ENCODE data around the gene MSI2. TPM values are rescaled to one million over a fixed set of nuclear protein-coding genes. Genes with fewer than 3 reads are reported as not detected.
A peak's percentile ranks its signal among the peaks of the same experiment; 100 is the strongest.

MSI2 gene
- total RNA-seq, 2 experiments from 2014 or later: 131 to 164 TPM

GRCh38 chr17:57357830-57358430 lies 101.6 kb downstream of the MSI2 start:
- Histone ChIP-seq H2AFZ (ENCODE audit: low read length) (no peak overlapping the region), H3K4me3 (ENCODE audit: low read depth, low read length, poor library complexity, severe bottlenecking) (peak overlapping the region; percentile 62), H3K4me2 (ENCODE audit: low read length) (peak overlapping the region; percentile 97), H3K36me3 (ENCODE audit: insufficient read depth, low read length) (peaks cover 9% of the 10 kb centered on the region), H4K20me1 (ENCODE audit: insufficient read depth, low read length) (no peaks in the 10 kb centered on the region), H3K79me2 (ENCODE audit: insufficient read depth, low read depth, low read length) (peaks cover 67% of the 10 kb centered on the region; the same call in 1 of the 2 replicates), H3K9me3 (ENCODE audit: low read length) (no peaks in the 10 kb centered on the region), H3K27ac (ENCODE audit: low read depth, low read length, poor library complexity, severe bottlenecking) (peak overlapping the region; percentile 100), H3K4me1 (ENCODE audit: insufficient read depth, low read length, poor library complexity, severe bottlenecking) (peaks cover 99% of the 10 kb centered on the region), H3K9me2 (ENCODE audit: insufficient read depth, low read length) (no peaks in the 10 kb centered on the region)
- ChIA-PET POLR2A (interaction anchor here (0.6 to 5.6 kb wide), 20 partner anchors 9 to 1997 kb away, joined by 3 to 43 read pairs (median 6); partner anchors contain the start of gene MSI2), CTCF (ENCODE audit: unreplicated experiment) (interaction anchor here (0.6 to 1.3 kb wide), 3 partner anchors 41 to 98 kb away, joined by 3 read pairs; no protein-coding TSS in a partner anchor)
- intact Hi-C loops (cut with micrococcal nuclease; ENCODE audit: unreplicated experiment): loop anchor here (1.0 to 5.0 kb wide), 7 partner anchors 44 to 315 kb away; no protein-coding TSS in a partner anchor
- TF ChIP-seq EZH2phosphoT487 (IDR thresholded peaks at IDR 0.05; ENCODE audit: borderline replicate concordance, low read depth, low read length) (no peak), CTCF (conservative IDR thresholded peaks at IDR 0.05; ENCODE audit: low read length) (no peak)
- BruUV-seq (replicated peaks): TSS peak; percentile 90
- DNase-seq (ENCODE audit: low spot score): peak; percentile 81

- Histone ChIP-seq H3K9me3 (ENCODE audit: low read length) (no peaks in the 10 kb centered on the region), H3K4me1 (ENCODE audit: insufficient read depth, low read length, poor library complexity, severe bottlenecking) (peaks cover 99% of the 10 kb centered on the region), H3K4me3 (ENCODE audit: low read depth, low read length, poor library complexity, severe bottlenecking) (no peak overlapping the region), H2AFZ (ENCODE audit: low read length) (peak overlapping the region; percentile 3; the same call in 1 of the 2 replicates), H3K36me3 (ENCODE audit: insufficient read depth, low read length) (peaks cover 6% of the 10 kb centered on the region), H3K4me2 (ENCODE audit: low read length) (peak overlapping the region; percentile 37), H3K9me2 (ENCODE audit: insufficient read depth, low read length) (no peaks in the 10 kb centered on the region), H3K79me2 (ENCODE audit: insufficient read depth, low read depth, low read length) (peaks cover 50% of the 10 kb centered on the region; the same call in 1 of the 2 replicates), H4K20me1 (ENCODE audit: insufficient read depth, low read length) (no peaks in the 10 kb centered on the region), H3K27ac (ENCODE audit: low read depth, low read length, poor library complexity, severe bottlenecking) (peak overlapping the region; percentile 100)
- BruUV-seq (replicated peaks): no TSS peak
- no peak for DNase-seq (ENCODE audit: low spot score)
- POLR2A ChIA-PET: interaction anchor here (1.3 to 4.2 kb wide), 4 partner anchors 11 to 381 kb away, joined by 3 to 38 read pairs (median 4); no protein-coding TSS in a partner anchor
- intact Hi-C loops (cut with micrococcal nuclease; ENCODE audit: unreplicated experiment): no loop called here
- CTCF ChIA-PET (ENCODE audit: unreplicated experiment): no interaction called here
- TF ChIP-seq EZH2phosphoT487 (IDR thresholded peaks at IDR 0.05; ENCODE audit: borderline replicate concordance, low read depth, low read length) (no peak), CTCF (conservative IDR thresholded peaks at IDR 0.05; ENCODE audit: low read length) (no peak)
These were observed 103.9 kb downstream of the MSI2 start for GRCh38 chr17:57360266-57360665.
